CD4-positive, alpha-beta T cell (primary cell): Measurements from ENCODE around the gene LAG3. TPM values are rescaled to one million over a fixed set of nuclear protein-coding genes. Genes with fewer than 3 reads are reported as not detected.

Experiments
- total RNA-seq, 174 experiments: library from RNA in 2 of 174; stranded (reverse) in 2 of 174; gene quantifications; one replicate each; pipeline ENCODE4 v1.2.3 and lab custom pipeline; 2021 to 2026

The LAG3 gene
- total RNA-seq, 2 experiments from 2014 or later = 0.82 to 1.4 TPM

Other genes starting within 250 kb of the LAG3 start
- gene GAPDH, start 238.0 kb upstream of the LAG3 start, total RNA-seq = 100 to 1,000 TPM; 498 to 508 TPM
- 10 to 100 TPM; 21.6 to 21.9 TPM for gene IFFO1, start 216.5 kb upstream of the LAG3 start, total RNA-seq
- 10 to 100 TPM; 75.3 to 76.8 TPM for gene NOP2, start 204.2 kb upstream of the LAG3 start, total RNA-seq
- gene CHD4, start 165.1 kb upstream of the LAG3 start, total RNA-seq = 100 to 1,000 TPM; 288 to 292 TPM
- gene LPAR5, start 136.6 kb upstream of the LAG3 start, total RNA-seq = 1 to 10 TPM; 2.8 to 3.0 TPM
- under 1 TPM; 0.58 to 0.95 TPM for gene ACRBP, start 125.1 kb upstream of the LAG3 start, total RNA-seq
- gene ING4, start 109.4 kb upstream of the LAG3 start, total RNA-seq = 10 to 100 TPM; 13.8 to 17.4 TPM
- gene ZNF384, start 83.1 kb upstream of the LAG3 start, total RNA-seq = 10 to 100 TPM; 67.6 TPM
- gene PIANP, start 71.7 kb upstream of the LAG3 start, total RNA-seq = under 1 TPM; 0.87 to 0.99 TPM
- 1 to 10 TPM; 9.4 to 9.6 TPM for gene COPS7A, start 48.5 kb upstream of the LAG3 start, total RNA-seq
- 100 to 1,000 TPM; 114 to 121 TPM for gene MLF2, start 19.4 kb upstream of the LAG3 start, total RNA-seq
- gene PTMS, start 6.2 kb upstream of the LAG3 start, total RNA-seq = 1 to 10 TPM; 1.5 to 1.9 TPM
- gene CD4, start 17.0 kb downstream of the LAG3 start, total RNA-seq = 100 to 1,000 TPM; 134 to 136 TPM
- not detected for gene GPR162, start 49.3 kb downstream of the LAG3 start, total RNA-seq
- 1 to 10 TPM; 2.5 to 4.1 TPM for gene P3H3, start 55.9 kb downstream of the LAG3 start, total RNA-seq
- gene GNB3, start 68.4 kb downstream of the LAG3 start, total RNA-seq = under 1 TPM; 0.75 to 0.85 TPM
- gene CDCA3, start 78.8 kb downstream of the LAG3 start, total RNA-seq = under 1 TPM; 0.80 to 0.89 TPM
- 10 to 100 TPM; 31.8 to 33.4 TPM for gene USP5, start 79.6 kb downstream of the LAG3 start, total RNA-seq
- gene TPI1, start 95.0 kb downstream of the LAG3 start, total RNA-seq = 10 to 100 TPM; 46.8 to 48.7 TPM
- gene SPSB2, start 100.8 kb downstream of the LAG3 start, total RNA-seq = 1 to 10 TPM; 3.2 to 3.3 TPM
- 1 to 10 TPM; 3.2 to 4.7 TPM for gene LRRC23, start 132.3 kb downstream of the LAG3 start, total RNA-seq
- gene ENO2, start 142.1 kb downstream of the LAG3 start, total RNA-seq = 100 to 1,000 TPM in 1 of 2 experiments, 10 to 100 TPM in 1; 85.6 to 103 TPM
- gene ATN1, start 155.4 kb downstream of the LAG3 start, total RNA-seq = 10 to 100 TPM; 28.7 to 29.6 TPM
- not detected for gene RNU7-1, start 171.3 kb downstream of the LAG3 start, total RNA-seq
- gene C12orf57, start 171.5 kb downstream of the LAG3 start, total RNA-seq = 100 to 1,000 TPM; 305 to 311 TPM
- gene PTPN6, start 178.8 kb downstream of the LAG3 start, total RNA-seq = 10 to 100 TPM; 79.0 to 83.5 TPM
- 100 to 1,000 TPM; 138 to 147 TPM for gene PHB2, start 198.1 kb downstream of the LAG3 start, total RNA-seq
- gene EMG1, start 198.4 kb downstream of the LAG3 start, total RNA-seq = 10 to 100 TPM; 33.9 to 34.8 TPM
- gene LPCAT3, start 246.0 kb downstream of the LAG3 start, total RNA-seq = 10 to 100 TPM; 11.8 to 14.8 TPM